Osteocyte (in vitro differentiated cells): Measurements from ENCODE around the gene NEK9. TPM values are rescaled to one million over a fixed set of nuclear protein-coding genes. Genes with fewer than 3 reads are reported as not detected.

Experiments used
- DNase-seq: peaks from one replicate; pipeline ENCODE4 v3.0.0; 2021; ENCODE audit warnings: mixed read lengths; ENCODE audit not compliant: unreplicated experiment; ENCODE audit errors: extremely low spot score
- H3K27ac Mint-ChIP-seq: one replicate; pipeline ENCODE4 v1.8.0; 2021; ENCODE audit warnings: mild to moderate bottlenecking, mixed read lengths; ENCODE audit not compliant: unreplicated experiment
- H3K27me3 Mint-ChIP-seq: one replicate; pipeline ENCODE4 v1.8.0; 2021; ENCODE audit warnings: mixed read lengths; ENCODE audit not compliant: unreplicated experiment
- H3K36me3 Mint-ChIP-seq: one replicate; pipeline ENCODE4 v1.8.0; 2021; ENCODE audit warnings: mixed read lengths; ENCODE audit not compliant: unreplicated experiment
- H3K4me1 Mint-ChIP-seq: one replicate; pipeline ENCODE4 v1.8.0; 2021; ENCODE audit warnings: mixed read lengths; ENCODE audit not compliant: unreplicated experiment
- H3K4me3 Mint-ChIP-seq: one replicate; pipeline ENCODE4 v1.8.0; 2021; ENCODE audit warnings: mild to moderate bottlenecking, moderate library complexity, mixed read lengths; ENCODE audit not compliant: unreplicated experiment
- H3K9me3 Mint-ChIP-seq: one replicate; pipeline ENCODE4 v1.8.0; 2021; ENCODE audit warnings: mixed read lengths; ENCODE audit not compliant: unreplicated experiment
- total RNA-seq: library from RNA; stranded (reverse); gene quantifications from 2 replicates; pipeline ENCODE4 v1.2.1, GENCODE V29; 2021
- TF ChIP-seq, protein P1 (sequence below): fragments of 200-600 bp; sonication (generic); IDR thresholded peaks from 2 replicates; pipeline ENCODE4 v1.5.0; 2021; ENCODE audit warnings: antibody characterized with exemption, mild to moderate bottlenecking, moderate library complexity

The NEK9 gene
- total RNA-seq, 1 donor from 2014 or later: 117 TPM

DNA sequence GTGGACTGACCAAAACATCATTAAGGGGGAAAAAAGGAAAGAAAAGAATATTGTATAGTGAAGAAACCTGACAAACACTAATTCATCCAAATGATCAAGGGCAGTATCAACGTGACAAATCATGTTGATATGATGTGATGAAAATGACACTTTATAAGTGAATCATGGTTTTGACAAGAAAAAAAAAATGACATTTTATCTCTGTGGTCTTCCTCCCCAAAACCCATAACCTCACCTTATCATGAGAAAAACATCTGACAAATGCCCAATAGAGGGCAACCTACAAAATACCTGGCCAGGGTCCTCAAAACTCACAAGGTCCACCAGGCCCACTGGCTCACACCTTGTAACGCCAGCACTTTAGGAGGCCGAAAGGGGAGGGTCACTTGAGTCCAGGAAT is 35.8 kb upstream of the NEK9 start:
- TF ChIP-seq, protein P1, sequence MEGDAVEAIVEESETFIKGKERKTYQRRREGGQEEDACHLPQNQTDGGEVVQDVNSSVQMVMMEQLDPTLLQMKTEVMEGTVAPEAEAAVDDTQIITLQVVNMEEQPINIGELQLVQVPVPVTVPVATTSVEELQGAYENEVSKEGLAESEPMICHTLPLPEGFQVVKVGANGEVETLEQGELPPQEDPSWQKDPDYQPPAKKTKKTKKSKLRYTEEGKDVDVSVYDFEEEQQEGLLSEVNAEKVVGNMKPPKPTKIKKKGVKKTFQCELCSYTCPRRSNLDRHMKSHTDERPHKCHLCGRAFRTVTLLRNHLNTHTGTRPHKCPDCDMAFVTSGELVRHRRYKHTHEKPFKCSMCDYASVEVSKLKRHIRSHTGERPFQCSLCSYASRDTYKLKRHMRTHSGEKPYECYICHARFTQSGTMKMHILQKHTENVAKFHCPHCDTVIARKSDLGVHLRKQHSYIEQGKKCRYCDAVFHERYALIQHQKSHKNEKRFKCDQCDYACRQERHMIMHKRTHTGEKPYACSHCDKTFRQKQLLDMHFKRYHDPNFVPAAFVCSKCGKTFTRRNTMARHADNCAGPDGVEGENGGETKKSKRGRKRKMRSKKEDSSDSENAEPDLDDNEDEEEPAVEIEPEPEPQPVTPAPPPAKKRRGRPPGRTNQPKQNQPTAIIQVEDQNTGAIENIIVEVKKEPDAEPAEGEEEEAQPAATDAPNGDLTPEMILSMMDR: no peak
- Mint-ChIP-seq H3K4me3 (no peak overlapping the region), H3K27me3 (no peaks in the 10 kb centered on the region), H3K9me3 (no peaks in the 10 kb centered on the region), H3K4me1 (peaks cover 5% of the 10 kb centered on the region), H3K27ac (no peak overlapping the region), H3K36me3 (no peaks in the 10 kb centered on the region)
- DNase-seq: no peak

DNA sequence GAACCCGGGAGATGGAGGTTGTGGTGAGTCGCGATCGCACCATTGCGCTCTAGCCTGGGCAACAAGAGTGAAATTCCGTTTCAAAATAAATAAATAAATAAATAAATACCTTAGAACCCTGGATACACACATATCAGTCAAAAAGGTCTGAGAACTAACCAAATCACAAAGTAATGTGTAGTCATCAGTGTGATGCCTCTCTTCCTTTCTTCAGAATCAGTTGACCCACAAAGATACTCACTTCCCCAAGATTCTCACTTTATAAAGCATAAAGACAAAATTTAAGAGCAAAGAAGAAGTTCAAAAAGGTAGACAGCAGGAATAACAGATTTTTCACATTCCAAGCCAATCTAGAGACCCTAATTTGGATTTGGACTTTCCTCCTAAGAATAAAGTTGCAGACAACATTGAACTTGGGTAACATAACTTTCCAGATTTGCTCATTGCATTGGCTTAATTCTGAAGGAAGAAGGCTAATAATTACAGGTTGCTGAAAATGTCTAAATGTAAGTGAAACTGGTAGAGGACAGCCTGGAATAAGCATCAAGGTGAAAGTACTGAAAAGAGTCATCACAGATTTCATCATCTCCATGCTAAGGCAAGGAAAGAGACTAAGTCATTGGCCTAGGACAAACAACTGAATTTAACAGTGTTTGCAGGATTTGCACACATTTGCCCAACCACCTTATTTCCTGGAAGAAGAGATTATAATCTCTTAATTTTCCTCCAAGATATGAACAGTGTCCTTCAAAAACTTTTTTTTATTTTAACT is 32.2 kb upstream of the NEK9 start:
- Mint-ChIP-seq H3K4me1 (peaks cover 10% of the 10 kb centered on the region), H3K36me3 (no peaks in the 10 kb centered on the region), H3K4me3 (no peak overlapping the region), H3K27me3 (no peaks in the 10 kb centered on the region), H3K27ac (no peak overlapping the region), H3K9me3 (no peaks in the 10 kb centered on the region)
- TF ChIP-seq, protein P1: no peak
- no peak for DNase-seq

DNA sequence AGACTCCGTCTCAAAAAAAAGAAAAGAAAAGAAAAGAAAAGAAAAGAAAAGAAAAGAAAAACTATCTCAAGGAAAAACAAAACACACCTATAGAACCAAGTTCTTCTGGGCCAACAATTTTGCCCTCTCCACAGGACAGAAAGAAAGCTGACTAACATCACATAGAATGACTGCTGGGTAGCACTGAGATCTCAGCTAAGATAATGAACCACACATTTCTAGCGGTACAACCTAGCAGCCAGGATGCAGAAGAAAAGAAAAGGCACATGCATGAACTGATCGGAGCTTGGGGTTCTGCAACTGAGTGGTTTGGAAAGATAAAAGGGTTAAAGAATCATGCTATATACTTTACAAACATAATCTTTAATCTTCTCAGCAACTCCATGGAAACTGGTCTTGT is 30.1 kb upstream of the NEK9 start:
- Mint-ChIP-seq H3K4me1 (peaks cover 10% of the 10 kb centered on the region), H3K27me3 (no peaks in the 10 kb centered on the region), H3K27ac (no peak overlapping the region), H3K4me3 (no peak overlapping the region), H3K36me3 (peaks cover 1% of the 10 kb centered on the region), H3K9me3 (no peaks in the 10 kb centered on the region)
- TF ChIP-seq, protein P1: no peak
- DNase-seq: no peak

DNA sequence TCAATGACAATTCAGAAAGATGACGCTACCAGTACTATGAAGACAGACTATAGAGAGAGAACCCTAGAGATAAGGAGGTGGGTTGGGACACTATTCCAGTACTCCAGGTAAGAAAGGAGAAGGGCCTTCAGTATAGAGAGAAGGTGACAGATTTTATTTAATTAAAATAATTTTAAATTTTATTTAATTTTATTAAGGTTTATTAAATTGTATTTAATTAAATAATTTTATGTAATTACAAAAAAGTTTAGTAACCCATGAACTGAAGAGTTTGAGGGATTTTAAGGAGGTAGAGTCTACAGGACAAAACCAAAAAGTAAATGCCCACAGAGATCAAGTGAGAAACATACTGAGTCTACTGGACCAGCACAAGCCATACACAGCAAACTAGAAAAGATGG is 29.3 kb upstream of the NEK9 start:
- Mint-ChIP-seq H3K27ac (no peak overlapping the region), H3K9me3 (no peaks in the 10 kb centered on the region), H3K4me1 (peaks cover 10% of the 10 kb centered on the region)

DNA sequence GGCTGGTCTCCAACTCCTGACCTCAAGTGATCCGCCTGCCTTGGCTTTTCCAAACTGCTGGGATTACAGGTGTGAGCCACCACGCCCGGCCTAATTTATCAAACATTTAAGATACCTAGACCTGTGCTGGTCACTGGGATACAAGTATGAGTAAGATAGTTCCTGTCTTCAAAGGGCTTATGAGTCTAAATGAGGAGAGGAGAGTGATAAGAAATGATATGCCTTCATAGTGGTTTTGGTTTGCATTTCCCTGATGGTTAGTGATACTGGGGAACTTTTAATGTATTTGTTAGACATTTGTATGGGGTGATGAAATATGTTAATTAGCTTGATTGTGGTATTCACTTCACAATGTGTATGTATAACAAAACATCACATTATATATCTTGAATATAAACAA is 28.3 kb upstream of the NEK9 start:
- Mint-ChIP-seq H3K4me3 (no peak overlapping the region), H3K27me3 (no peaks in the 10 kb centered on the region), H3K36me3 (peaks cover 8% of the 10 kb centered on the region), H3K27ac (no peak overlapping the region), H3K9me3 (no peaks in the 10 kb centered on the region), H3K4me1 (peaks cover 11% of the 10 kb centered on the region)
- DNase-seq: no peak
- TF ChIP-seq, protein P1: no peak

More for the DNA sequence above, 29.3 kb upstream of the NEK9 start:
- Mint-ChIP-seq H3K4me3 (no peak overlapping the region), H3K36me3 (peaks cover 7% of the 10 kb centered on the region), H3K27me3 (no peaks in the 10 kb centered on the region)
- TF ChIP-seq, protein P1: no peak
- no peak for DNase-seq
